ENCODE results near the gene STAM.

STAM gene

GRCh38 chr10:17673471-17674061 lies 29.6 kb downstream of the STAM start:
- TF ChIP-seq EP300 (IDR thresholded peaks at IDR 0.05; ENCODE audit: borderline replicate concordance) (no peak), NFIC (IDR thresholded peaks at IDR 0.05) (no peak), CEBPB (IDR thresholded peaks at IDR 0.05) (no peak), TAF1 (IDR thresholded peaks at IDR 0.05; ENCODE audit: low read depth) (no peak), CREB1 (IDR thresholded peaks at IDR 0.05; ENCODE audit: low read depth) (no peak), TEAD4 (IDR thresholded peaks at IDR 0.05) (peak; percentile 61)

- TF ChIP-seq TCF12 (IDR thresholded peaks at IDR 0.05; ENCODE audit: low read depth): no peak
- no peak for TF ChIP-seq YY1 (IDR thresholded peaks at IDR 0.05; ENCODE audit: low read depth)
- TF ChIP-seq REST (IDR thresholded peaks at IDR 0.05; ENCODE audit: low read depth): no peak
- TF ChIP-seq CEBPB (IDR thresholded peaks at IDR 0.05): no peak
- no peak for TF ChIP-seq EGR1 (IDR thresholded peaks at IDR 0.05)
- no peak for TF ChIP-seq EP300 (IDR thresholded peaks at IDR 0.05; ENCODE audit: borderline replicate concordance)
- no peak for TF ChIP-seq TAF1 (IDR thresholded peaks at IDR 0.05; ENCODE audit: low read depth)
- no peak for TF ChIP-seq RAD21 (IDR thresholded peaks at IDR 0.05; ENCODE audit: low read depth)
- TF ChIP-seq TEAD4 (IDR thresholded peaks at IDR 0.05): no peak
- TF ChIP-seq ZBTB7A (IDR thresholded peaks at IDR 0.05; ENCODE audit: low read depth): no peak
- TF ChIP-seq, protein P1, sequence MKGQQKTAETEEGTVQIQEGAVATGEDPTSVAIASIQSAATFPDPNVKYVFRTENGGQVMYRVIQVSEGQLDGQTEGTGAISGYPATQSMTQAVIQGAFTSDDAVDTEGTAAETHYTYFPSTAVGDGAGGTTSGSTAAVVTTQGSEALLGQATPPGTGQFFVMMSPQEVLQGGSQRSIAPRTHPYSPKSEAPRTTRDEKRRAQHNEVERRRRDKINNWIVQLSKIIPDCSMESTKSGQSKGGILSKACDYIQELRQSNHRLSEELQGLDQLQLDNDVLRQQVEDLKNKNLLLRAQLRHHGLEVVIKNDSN (IDR thresholded peaks at IDR 0.05): no peak
- TF ChIP-seq MAX (IDR thresholded peaks at IDR 0.05): no peak
- no peak for TF ChIP-seq CREB1 (IDR thresholded peaks at IDR 0.05; ENCODE audit: low read depth)
- no peak for TF ChIP-seq NFIC (IDR thresholded peaks at IDR 0.05)
- TF ChIP-seq FOXM1 (IDR thresholded peaks at IDR 0.05; ENCODE audit: borderline replicate concordance, low read depth): no peak
These were observed 30.6 kb downstream of the STAM start for GRCh38 chr10:17674566-17674965.

- no peak for TF ChIP-seq TAF1 (IDR thresholded peaks at IDR 0.05; ENCODE audit: low read depth)
- TF ChIP-seq MAX (IDR thresholded peaks at IDR 0.05): no peak
- no peak for TF ChIP-seq RAD21 (IDR thresholded peaks at IDR 0.05; ENCODE audit: low read depth)
- TF ChIP-seq EP300 (IDR thresholded peaks at IDR 0.05; ENCODE audit: borderline replicate concordance): no peak
- no peak for TF ChIP-seq EGR1 (IDR thresholded peaks at IDR 0.05)
- TF ChIP-seq REST (IDR thresholded peaks at IDR 0.05; ENCODE audit: low read depth): no peak
- TF ChIP-seq FOXM1 (IDR thresholded peaks at IDR 0.05; ENCODE audit: borderline replicate concordance, low read depth): no peak
- TF ChIP-seq ZBTB7A (IDR thresholded peaks at IDR 0.05; ENCODE audit: low read depth): no peak
- TF ChIP-seq TEAD4 (IDR thresholded peaks at IDR 0.05): no peak
- no peak for TF ChIP-seq CEBPB (IDR thresholded peaks at IDR 0.05)
- TF ChIP-seq TCF12 (IDR thresholded peaks at IDR 0.05; ENCODE audit: low read depth): no peak
- TF ChIP-seq, protein P1 (IDR thresholded peaks at IDR 0.05): no peak
- TF ChIP-seq NFIC (IDR thresholded peaks at IDR 0.05): no peak
- TF ChIP-seq YY1 (IDR thresholded peaks at IDR 0.05; ENCODE audit: low read depth): no peak
- TF ChIP-seq CREB1 (IDR thresholded peaks at IDR 0.05; ENCODE audit: low read depth): no peak
These were observed 31.7 kb downstream of the STAM start for GRCh38 chr10:17675638-17676037.

GRCh38 chr10:17676919-17677318 lies 33.0 kb downstream of the STAM start:
- no peak for TF ChIP-seq EP300 (IDR thresholded peaks at IDR 0.05; ENCODE audit: borderline replicate concordance)

GRCh38 chr10:17682236-17682946 lies 38.4 kb downstream of the STAM start:
- TF ChIP-seq CEBPB (IDR thresholded peaks at IDR 0.05) (0 out of 2 replicates have a peak, but pooled peaks have one; percentile 42), TAF1 (IDR thresholded peaks at IDR 0.05; ENCODE audit: low read depth) (no peak)

DNA sequence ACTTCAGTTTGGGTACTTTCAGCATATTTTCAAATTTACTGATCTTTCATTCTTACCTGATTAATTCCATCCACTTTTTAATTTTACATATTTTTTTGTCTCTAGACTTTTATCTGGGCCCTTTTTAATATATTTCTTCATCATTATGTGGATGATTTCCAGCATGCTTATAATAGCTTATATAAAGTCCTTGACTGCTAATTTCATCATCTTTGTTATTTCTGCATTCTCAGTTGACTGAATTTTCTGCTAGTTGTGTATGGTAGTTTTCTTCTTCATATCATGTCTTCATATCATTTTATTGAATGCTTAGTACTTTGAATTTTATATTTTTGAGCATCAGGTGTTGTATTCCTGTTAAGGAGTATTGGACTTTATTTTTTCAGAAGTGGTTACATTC lies 39.6 kb downstream of the STAM start:
- TF ChIP-seq TAF1 (IDR thresholded peaks at IDR 0.05; ENCODE audit: low read depth): no peak
- TF ChIP-seq REST (IDR thresholded peaks at IDR 0.05; ENCODE audit: low read depth): no peak
- TF ChIP-seq EGR1 (IDR thresholded peaks at IDR 0.05): no peak
- no peak for TF ChIP-seq YY1 (IDR thresholded peaks at IDR 0.05; ENCODE audit: low read depth)
- TF ChIP-seq NFIC (IDR thresholded peaks at IDR 0.05): no peak
- no peak for TF ChIP-seq CREB1 (IDR thresholded peaks at IDR 0.05; ENCODE audit: low read depth)
- TF ChIP-seq TEAD4 (IDR thresholded peaks at IDR 0.05): no peak
- no peak for TF ChIP-seq ZBTB7A (IDR thresholded peaks at IDR 0.05; ENCODE audit: low read depth)
- no peak for TF ChIP-seq FOXM1 (IDR thresholded peaks at IDR 0.05; ENCODE audit: borderline replicate concordance, low read depth)
- TF ChIP-seq, protein P1 (IDR thresholded peaks at IDR 0.05): no peak
- no peak for TF ChIP-seq CEBPB (IDR thresholded peaks at IDR 0.05)

Data from Ishikawa (cell line).